ENCODE results near the gene PCBP4. TPM values are rescaled to one million over a fixed set of nuclear protein-coding genes. Genes with fewer than 3 reads are reported as not detected.

The PCBP4 gene
- total RNA-seq, 1 experiment from 2014 or later = 26.4 TPM

- Mint-ChIP-seq H3K9me3 (ENCODE audit: unreplicated experiment) (no peaks in the 10 kb centered on the region), H3K4me1 (ENCODE audit: insufficient read depth, unreplicated experiment) (peaks cover 29% of the 10 kb centered on the region), H3K27me3 (ENCODE audit: insufficient read depth, unreplicated experiment) (no peaks in the 10 kb centered on the region), H3K4me3 (ENCODE audit: unreplicated experiment) (peak overlapping the region; percentile 99), H3K36me3 (ENCODE audit: insufficient read depth, unreplicated experiment) (peaks cover 6% of the 10 kb centered on the region), H3K27ac (ENCODE audit: low read depth, unreplicated experiment) (peak overlapping the region; percentile 1)
- CTCF ChIA-PET = interaction anchor here (0.5 to 4.4 kb wide), 2 partner anchors 20 to 34 kb away, joined by 3 to 49 read pairs; partner anchors contain the start of genes PARP3, RPL29 and RRP9
- BruUV-seq (replicated peaks) = no TSS peak
- intact Hi-C loops (cut with micrococcal nuclease) = no loop called here
- POLR2A ChIA-PET = interaction anchor here (3.6 to 4.5 kb wide), 2 partner anchors 19 to 70 kb away, joined by 17 to 49 read pairs; partner anchors contain the start of gene RPL29
- DNase-seq (ENCODE audit: unreplicated experiment) = no peak
- no peak for TF ChIP-seq CTCF (IDR thresholded peaks at IDR 0.05; ENCODE audit: unreplicated experiment)
Measured at GRCh38 chr3:51975852-51976549, 8.7 kb upstream of the PCBP4 start.

- Mint-ChIP-seq H3K4me3 (ENCODE audit: unreplicated experiment) (peak within 1 kb of the TSS; percentile 99), H3K9me3 (ENCODE audit: unreplicated experiment) (no peaks in the 10 kb centered on the region), H3K36me3 (ENCODE audit: insufficient read depth, unreplicated experiment) (peaks cover 6% of the 10 kb centered on the region), H3K27me3 (ENCODE audit: insufficient read depth, unreplicated experiment) (no peaks in the 10 kb centered on the region), H3K27ac (ENCODE audit: low read depth, unreplicated experiment) (peak within 1 kb of the TSS; percentile 88), H3K4me1 (ENCODE audit: insufficient read depth, unreplicated experiment) (peaks cover 29% of the 10 kb centered on the region)
- ChIA-PET POLR2A (interaction anchor here (0.5 to 6.3 kb wide), 15 partner anchors 8 to 1737 kb away, joined by 3 to 127 read pairs (median 4); partner anchors contain the start of genes ACY1, DUSP7, PARP3 and RPL29), CTCF (interaction anchor here (0.5 to 4.4 kb wide), 9 partner anchors 10 to 338 kb away, joined by 3 to 49 read pairs (median 4); partner anchors contain the start of genes PARP3, RPL29 and RRP9)
- intact Hi-C loops (cut with micrococcal nuclease) = loop anchor here (1.0 kb wide), 1 partner anchor 33 kb away; the partner anchor contains the start of gene PARP3
- TF ChIP-seq CTCF (IDR thresholded peaks at IDR 0.05; ENCODE audit: unreplicated experiment) = no peak
- no TSS peak for BruUV-seq (replicated peaks)
- peak; percentile 72 for DNase-seq (ENCODE audit: unreplicated experiment)
Measured at GRCh38 chr3:51974963-51975851, 8.0 kb upstream of the PCBP4 start, which contains the start of gene ABHD14A. Gene ABHD14A (plus strand): TSS chr3:51975064. CDS start chr3:51975136, 72 bp downstream.

GRCh38 chr3:51974277-51974962 is 7.2 kb upstream of the PCBP4 start:
- no TSS peak for BruUV-seq (replicated peaks)
- peak overlapping the region; percentile 88 for H3K27ac Mint-ChIP-seq (ENCODE audit: low read depth, unreplicated experiment)
- H3K9me3 Mint-ChIP-seq (ENCODE audit: unreplicated experiment) = no peaks in the 10 kb centered on the region
- ChIA-PET CTCF (interaction anchor here (0.6 to 4.4 kb wide), 18 partner anchors 9 to 365 kb away, joined by 3 to 49 read pairs (median 6); partner anchors contain the start of genes ACY1, PARP3, RPL29 and RRP9), POLR2A (interaction anchor here (0.5 to 6.3 kb wide), 25 partner anchors 9 to 1736 kb away, joined by 3 to 127 read pairs (median 4); partner anchors contain the start of genes ACY1, DCAF1, DUSP7 and PARP3)
- H3K27me3 Mint-ChIP-seq (ENCODE audit: insufficient read depth, unreplicated experiment) = no peaks in the 10 kb centered on the region
- peak overlapping the region; percentile 99 for H3K4me3 Mint-ChIP-seq (ENCODE audit: unreplicated experiment)
- no peak for TF ChIP-seq CTCF (IDR thresholded peaks at IDR 0.05; ENCODE audit: unreplicated experiment)
- peaks cover 29% of the 10 kb centered on the region for H3K4me1 Mint-ChIP-seq (ENCODE audit: insufficient read depth, unreplicated experiment)
- DNase-seq (ENCODE audit: unreplicated experiment) = no peak
- H3K36me3 Mint-ChIP-seq (ENCODE audit: insufficient read depth, unreplicated experiment) = peaks cover 6% of the 10 kb centered on the region
- intact Hi-C loops (cut with micrococcal nuclease) = loop anchor here (1.0 kb wide), 1 partner anchor 32 kb away; the partner anchor contains the start of gene PARP3
